HCT116 (cell line): ENCODE data around the gene HS6ST3. TPM values are rescaled to one million over a fixed set of nuclear protein-coding genes. Genes with fewer than 3 reads are reported as not detected.

ENCODE experiments used
- ATAC-seq: fragments of 200-7000 bp; cut with Tn5 transposase; 2 replicates; pipeline ENCODE4 v1.9.1; 2020; ENCODE audit warnings: mild to moderate bottlenecking, moderate library complexity
- BruUV-seq: library from RNA; stranded (reverse); fragments of 400-500 nt; replicated peaks from 2 replicates; lab custom pipeline; 2021; lab: Mats Ljungman, UMichigan
- CTCF ChIA-PET: fragments of 300-600 bp; sonication (Branson Sonifier 250); formaldehyde crosslinking; loops from one replicate; lab custom pipeline; 2021; ENCODE audit warnings: antibody characterized with exemption; lab: Charles Lee
- POLR2A ChIA-PET: fragments of 300-600, 350-600 bp; sonication (Branson Sonifier 250); formaldehyde crosslinking; loops from one replicate; lab custom pipeline; 2021; ENCODE audit warnings: antibody characterized with exemption; lab: Charles Lee
- RAD21 ChIA-PET, 2 experiments: fragments of 300-600 bp; sonication (Branson Sonifier 250); formaldehyde crosslinking; loops; one replicate each; lab custom pipeline; 2023; ENCODE audit warnings: low total read pairs in 2 of 2; ENCODE audit not compliant: uncharacterized antibody in 2 of 2, unreplicated experiment in 2 of 2, low non-redundant PET in 1 of 2; lab: Charles Lee
- DNase-seq: peaks from one replicate; pipeline ENCODE4 v3.0.0-alpha.2; 2010; ENCODE audit warnings: low read depth, low spot score
- H2AFZ ChIP-seq: fragments of 200-600 bp; shearing (Covaris generic), sonication (generic); 2 replicates; pipeline ENCODE4 v1.6.1; 2017; ENCODE audit warnings: low read depth, mixed run types, mixed read lengths, antibody characterized with exemption, low read length; ENCODE audit not compliant: poor library complexity, severe bottlenecking
- H3K27ac ChIP-seq: 2 replicates; pipeline ENCODE4 v1.5.1; 2012; ENCODE audit warnings: low read depth, low read length
- H3K27me3 ChIP-seq: fragments of 200-600 bp; sonication (generic); 2 replicates; pipeline ENCODE4 v1.6.1; 2016; ENCODE audit warnings: mixed run types, low read length, mixed read lengths; ENCODE audit not compliant: insufficient read depth
- H3K36me3 ChIP-seq, 2 experiments: fragments of 200-500 bp in 1 of 2; fragments of 200-600 bp in 1 of 2; sonication (Bioruptor generic) in 1 of 2; sonication (generic) in 1 of 2; 2 replicates each; pipeline versions ENCODE4 v1.5.1 to v1.6.1; 2014 to 2016; ENCODE audit warnings: low read length in 2 of 2, inconsistent platforms in 1 of 2, mixed read lengths in 1 of 2, mixed run types in 1 of 2; ENCODE audit not compliant: insufficient read depth in 2 of 2, control insufficient read depth in 1 of 2
- H3K4me1 ChIP-seq, 2 experiments: fragments of 200-600 bp in 1 of 2; sonication (generic) in 1 of 2; 2 replicates each; pipeline versions ENCODE4 v1.5.1 to v1.6.1; 2012 to 2017; ENCODE audit warnings: low read length in 2 of 2, inconsistent platforms in 1 of 2, mild to moderate bottlenecking in 1 of 2, mixed read lengths in 1 of 2, mixed run types in 1 of 2, moderate library complexity in 1 of 2; ENCODE audit not compliant: insufficient read depth in 2 of 2, control insufficient read depth in 1 of 2
- H3K4me2 ChIP-seq: fragments of 200-600 bp; sonication (generic); 2 replicates; pipeline ENCODE4 v1.6.1; 2017; ENCODE audit warnings: mixed run types, low read length, mixed read lengths
- H3K4me3 ChIP-seq, 2 experiments: fragments of 200-600 bp in 1 of 2; sonication (generic) in 1 of 2; replicated peaks in 1 of 2; 2 replicates each; pipeline ENCODE4 v1.5.1; 2011 to 2016; ENCODE audit warnings: low read length in 2 of 2, control low read depth in 1 of 2, low read depth in 1 of 2, mild to moderate bottlenecking in 1 of 2, mixed read lengths in 1 of 2, mixed run types in 1 of 2
- H3K79me2 ChIP-seq: fragments of 200-600 bp; sonication (generic); 2 replicates; pipeline ENCODE4 v1.6.1; 2017; ENCODE audit warnings: mild to moderate bottlenecking, mixed run types, low read length, moderate library complexity, mixed read lengths; ENCODE audit not compliant: insufficient read depth
- H3K9ac ChIP-seq: fragments of 200-600 bp; sonication (generic); 2 replicates; pipeline ENCODE4 v1.6.1; 2016; ENCODE audit warnings: low read length, mixed read lengths
- H3K9me2 ChIP-seq: fragments of 200-600 bp; sonication (generic), shearing (Covaris generic); 2 replicates; pipeline ENCODE4 v1.6.1; 2017; ENCODE audit warnings: mixed run types, mild to moderate bottlenecking, moderate library complexity; ENCODE audit not compliant: insufficient read depth
- H3K9me3 ChIP-seq, 2 experiments: fragments of 200-500 bp in 1 of 2; fragments of 200-600 bp in 1 of 2; sonication (Bioruptor generic) in 1 of 2; sonication (generic) in 1 of 2; 2 replicates each; pipeline ENCODE4 v1.6.1; 2014 to 2017; ENCODE audit warnings: low read length in 2 of 2, mixed read lengths in 2 of 2, inconsistent platforms in 1 of 2, low read depth in 1 of 2, mild to moderate bottlenecking in 1 of 2, mixed run types in 1 of 2, moderate library complexity in 1 of 2; ENCODE audit not compliant: control insufficient read depth in 1 of 2, insufficient read depth in 1 of 2
- H4K20me1 ChIP-seq: fragments of 200-600 bp; sonication (generic), shearing (Covaris generic); 2 replicates; pipeline ENCODE4 v1.6.1; 2017; ENCODE audit warnings: mixed run types, mild to moderate bottlenecking, moderate library complexity; ENCODE audit not compliant: insufficient read depth
- EGR1 ChIP-seq: IDR thresholded peaks from 2 replicates; pipeline ENCODE4 v1.6.1; 2012; ENCODE audit warnings: low read depth
- ELF1 ChIP-seq: IDR thresholded peaks from 2 replicates; pipeline ENCODE4 v1.6.1; 2012; ENCODE audit warnings: low read depth, borderline replicate concordance
- POLR2AphosphoS5 ChIP-seq: IDR thresholded peaks from 2 replicates; pipeline ENCODE4 v1.6.1; 2011; ENCODE audit warnings: mild to moderate bottlenecking, low read depth, low read length, moderate library complexity
- TCF7L2 ChIP-seq: IDR thresholded peaks from 2 replicates; pipeline ENCODE4 v1.7.0; 2011; ENCODE audit warnings: borderline replicate concordance, inconsistent platforms; ENCODE audit not compliant: insufficient read depth, insufficient read length; ENCODE audit errors: extremely low read depth
- ZBTB33 ChIP-seq: IDR thresholded peaks from 2 replicates; pipeline ENCODE4 v1.6.1; 2011; ENCODE audit warnings: mild to moderate bottlenecking, low read length, moderate library complexity; ENCODE audit not compliant: insufficient replicate concordance; ENCODE audit errors: extremely low read depth
- intact Hi-C: fragments of 100-400 bp; cut with micrococcal nuclease; formaldehyde crosslinking; loops from 2 replicates; pipeline ENCODE4 v1.10.0; 2022
- total RNA-seq: library from RNA; stranded (reverse); gene quantifications from one replicate; pipeline ENCODE4 v1.2.1, GENCODE V29; 2021; ENCODE audit not compliant: unreplicated experiment

HS6ST3 gene
- total RNA-seq, 1 experiment from 2014 or later: 0.10 TPM

- H2AFZ ChIP-seq: no peak overlapping the region
- TF ChIP-seq ZBTB33: no peak
- no peak for TF ChIP-seq POLR2AphosphoS5
- TF ChIP-seq TCF7L2: no peak
- no peak for TF ChIP-seq ELF1
- TF ChIP-seq EGR1: no peak
- H3K9me2 ChIP-seq: no peaks in the 10 kb centered on the region
- no peak overlapping the region for H3K27ac ChIP-seq
- H3K36me3 ChIP-seq: no peaks in the 10 kb centered on the region
- peaks cover 40% of the 10 kb centered on the region for H3K27me3 ChIP-seq
- no peak overlapping the region for H3K9ac ChIP-seq
- ChIA-PET POLR2A (no interaction called here), RAD21 (no interaction called here), CTCF (no interaction called here)
- H3K79me2 ChIP-seq: no peaks in the 10 kb centered on the region
- peaks cover 0 to 8% of the 10 kb centered on the region in 2 experiments; a peak in 1 of 4 replicates for H3K4me1 ChIP-seq
- H3K9me3 ChIP-seq: no peaks in the 10 kb centered on the region
- H4K20me1 ChIP-seq: no peaks in the 10 kb centered on the region
- ATAC-seq: no peak
- intact Hi-C loops: no loop called here
- no peak overlapping the region for H3K4me2 ChIP-seq
- H3K4me3 ChIP-seq: no peak overlapping the region
- no TSS peak for BruUV-seq
- DNase-seq: no peak
Observed at GRCh38 chr13:96093296-96094006, 3.5 kb downstream of the HS6ST3 start.
